HG02678 (cell line): ENCODE measurements around the gene TMEM126B.
"Not testable (repeated sequence)": the region's sequence is repeated elsewhere in the genome, so short reads cannot be mapped to it uniquely, and the experiment has no call there.

Experiments
- ATAC-seq: cut with Tn5 transposase; IDR thresholded peaks from one replicate; pipeline ENCODE4 v1.9.1; 2021; ENCODE audit warnings: mild to moderate bottlenecking, moderate library complexity; ENCODE audit not compliant: unreplicated experiment

The TMEM126B gene

DNA sequence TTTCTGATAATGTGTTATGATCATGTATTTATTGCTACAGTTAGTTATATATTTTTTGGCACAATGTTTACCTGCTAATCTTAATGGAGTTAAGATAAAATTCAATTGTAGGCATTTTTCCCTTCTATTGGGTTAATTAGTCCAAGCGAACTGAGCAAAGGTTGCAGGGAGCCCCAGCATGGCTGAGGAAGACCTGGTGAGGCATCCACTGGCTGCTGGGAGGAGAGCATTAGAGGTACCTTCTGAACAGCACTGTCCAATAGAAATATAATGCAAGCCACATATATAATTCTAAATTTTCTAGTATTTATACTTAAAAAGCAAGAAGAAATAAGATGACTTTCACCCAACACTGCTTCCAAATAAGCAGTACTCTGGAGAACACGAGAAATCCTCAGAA is 18.7 kb downstream of the TMEM126B start:
- ATAC-seq, result no peak

DNA sequence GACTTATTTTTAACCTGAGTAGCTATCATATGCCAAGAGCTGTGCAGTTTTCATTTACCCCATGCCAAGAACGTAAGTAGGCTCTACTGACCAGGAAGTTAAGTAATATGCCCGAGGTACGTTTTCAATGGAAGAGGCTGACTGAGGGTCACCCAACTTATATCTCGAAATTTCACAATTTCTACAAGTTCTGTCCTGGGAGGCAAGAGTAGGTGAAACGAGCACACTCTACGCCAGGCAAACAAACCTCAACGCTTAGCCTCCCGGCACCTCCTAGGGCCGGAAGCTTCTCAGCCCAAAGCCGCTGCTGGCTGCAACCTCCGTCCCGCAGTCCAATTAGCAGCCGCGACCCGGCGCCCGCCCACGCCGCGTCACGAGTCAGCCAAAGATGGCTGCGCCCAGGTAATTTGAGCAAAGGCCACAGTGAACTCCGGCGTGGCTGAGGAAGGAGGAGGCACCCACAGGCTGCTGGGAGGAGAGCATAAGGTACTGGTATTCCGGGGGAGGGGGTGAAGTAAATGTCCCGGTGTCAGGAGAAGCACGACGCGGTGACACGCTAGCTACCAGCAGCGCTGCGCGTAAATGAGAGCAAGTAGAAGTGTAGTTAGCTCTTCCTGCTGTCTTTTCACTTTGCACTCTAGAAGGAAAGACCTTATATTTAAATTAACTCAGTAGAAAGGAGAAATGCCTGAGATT is 19.4 kb downstream of the TMEM126B start, which contains the start of gene TMEM126A:
TMEM126A (plus strand) TSS at position 364 of the 696 bp plus-strand sequence. CDS start 2,289 bp downstream, outside the sequence.
- peak; percentile 100 for ATAC-seq

DNA sequence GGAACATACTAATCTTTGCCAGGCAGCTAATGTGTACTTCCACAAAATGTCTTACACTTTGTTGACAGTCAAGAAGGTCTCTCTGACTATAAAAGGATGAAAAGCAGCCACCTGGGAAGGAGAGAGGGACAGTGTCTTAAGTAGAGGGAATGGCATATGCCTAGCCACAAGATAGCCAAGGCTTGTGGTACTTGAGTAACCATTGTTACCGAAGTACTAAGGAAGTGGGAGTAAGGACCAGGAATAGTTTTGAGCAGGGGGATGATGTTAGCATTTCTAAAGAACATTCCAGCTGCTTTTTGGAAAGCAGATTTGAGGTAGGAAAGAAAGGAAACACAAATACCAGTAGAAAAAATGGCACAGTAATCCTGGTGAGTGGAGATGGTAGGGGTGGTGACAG is 22.7 kb downstream of the TMEM126B start:
- no peak for ATAC-seq

DNA sequence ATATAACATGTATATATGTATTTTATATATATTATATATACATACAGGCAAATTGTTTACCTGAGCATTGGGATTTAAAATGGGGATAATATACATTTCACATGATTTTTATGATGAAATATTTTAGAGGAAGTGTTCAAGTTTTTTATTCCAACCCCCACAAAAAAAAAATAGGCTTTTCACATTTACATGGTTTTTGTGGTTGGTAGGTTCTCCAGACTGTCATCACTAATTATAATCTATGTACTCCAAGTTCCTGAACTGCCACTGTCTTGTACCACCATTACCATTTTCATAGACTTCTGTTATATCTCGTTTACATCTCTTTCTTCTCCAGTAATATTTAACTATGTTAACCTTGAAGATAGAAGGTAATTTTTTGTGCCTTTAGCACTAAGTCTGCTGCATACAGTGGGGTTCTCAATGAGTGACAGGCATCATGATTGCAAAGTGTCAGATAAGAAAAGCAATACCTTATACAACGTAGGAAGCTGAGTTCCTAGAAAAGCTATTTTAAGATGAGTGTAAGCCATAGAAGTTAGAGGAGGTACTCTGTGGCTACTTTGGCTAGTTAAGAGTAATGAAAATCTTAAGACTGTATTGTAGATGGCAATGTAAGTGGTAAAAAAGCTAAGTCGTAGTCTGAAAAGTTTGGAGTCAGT is 24.5 kb downstream of the TMEM126B start:
- ATAC-seq, result no peak

DNA sequence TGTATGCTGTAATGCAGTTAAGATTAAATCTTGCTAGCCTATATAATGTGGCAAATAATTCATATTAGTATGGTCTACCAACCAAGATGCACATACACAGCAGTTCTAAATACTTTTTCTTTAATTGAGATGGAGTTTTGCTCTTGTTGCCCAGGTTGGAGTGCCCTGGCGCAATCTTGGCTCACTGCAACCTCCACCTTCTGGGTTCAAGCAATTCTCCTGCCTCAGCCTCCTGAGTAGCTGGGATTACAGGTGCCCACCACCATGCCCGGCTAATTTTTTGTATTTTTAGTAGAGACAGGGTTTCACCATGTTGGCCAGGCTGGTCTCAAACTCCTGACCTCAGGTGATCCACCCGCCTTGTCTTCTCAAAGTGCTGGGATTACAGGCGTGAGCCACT is 25.9 kb downstream of the TMEM126B start:
- not testable (repeated sequence) for ATAC-seq

DNA sequence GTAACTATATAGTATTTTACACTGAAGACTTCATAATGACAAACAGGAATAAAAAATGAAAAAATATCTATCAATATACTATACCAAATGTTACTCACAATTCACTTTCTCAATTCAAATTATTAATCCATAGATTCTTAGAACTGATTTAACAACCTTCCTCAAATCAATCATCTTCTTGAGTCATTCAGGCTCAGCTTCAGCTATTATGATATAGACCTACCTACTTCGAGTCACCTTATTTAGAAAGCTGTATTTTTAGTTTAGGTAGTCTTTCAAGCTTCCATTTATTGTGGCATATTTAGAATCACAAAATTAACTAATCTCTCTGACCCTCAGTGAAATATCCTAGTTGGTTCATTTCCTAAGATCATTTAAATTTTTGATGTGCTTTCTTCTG is 28.4 kb downstream of the TMEM126B start:
- ATAC-seq, result no peak

DNA sequence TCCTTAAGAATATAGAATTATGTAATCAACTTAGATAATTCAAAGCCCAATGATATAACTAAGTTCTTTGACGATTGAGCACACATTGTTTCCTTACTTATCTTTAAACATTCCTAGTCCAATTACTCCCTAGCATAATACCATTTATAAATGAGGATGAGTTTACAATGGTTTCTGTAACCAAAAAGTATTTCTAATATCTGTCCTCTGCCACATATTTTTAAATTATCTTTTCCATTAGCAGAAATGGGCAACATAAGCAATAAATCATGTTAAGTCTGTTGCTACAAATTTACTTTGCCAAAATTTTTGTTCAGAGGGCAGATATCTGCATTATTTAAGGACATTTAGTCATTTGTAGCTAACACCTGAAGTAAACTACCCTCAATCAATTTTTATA is 29.8 kb downstream of the TMEM126B start:
- no peak for ATAC-seq

DNA sequence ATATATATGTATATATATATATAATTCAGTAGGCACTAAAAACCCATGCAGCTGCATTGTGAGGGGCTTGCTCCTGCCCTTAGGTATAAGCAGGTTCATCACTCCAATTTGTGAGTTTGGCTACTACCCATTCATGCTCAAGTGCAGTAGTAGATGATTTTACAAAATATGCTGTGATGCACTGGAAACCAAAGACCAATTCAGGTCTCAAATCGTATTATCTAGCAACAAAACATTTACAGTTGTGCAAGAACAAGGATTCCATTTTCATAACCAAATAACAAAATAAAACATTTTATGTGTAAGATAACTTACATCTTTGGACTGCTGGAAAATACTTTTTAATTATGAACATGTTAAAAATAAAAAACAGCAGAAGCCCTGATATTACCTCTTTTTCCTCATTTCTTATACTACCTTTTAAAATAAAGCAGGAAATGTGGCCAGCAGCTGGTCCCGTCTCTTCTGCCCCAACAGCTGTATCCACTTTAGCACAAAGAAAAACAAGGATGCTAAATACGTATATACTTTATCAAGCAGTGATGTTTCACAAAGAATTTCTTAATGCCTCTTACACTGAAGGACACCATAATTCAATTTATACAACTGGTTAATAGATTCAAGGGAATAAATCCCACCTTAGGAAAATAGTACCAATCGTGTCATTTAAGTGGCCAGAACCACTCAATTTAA is 33.7 kb downstream of the TMEM126B start:
- ATAC-seq, result no peak

DNA sequence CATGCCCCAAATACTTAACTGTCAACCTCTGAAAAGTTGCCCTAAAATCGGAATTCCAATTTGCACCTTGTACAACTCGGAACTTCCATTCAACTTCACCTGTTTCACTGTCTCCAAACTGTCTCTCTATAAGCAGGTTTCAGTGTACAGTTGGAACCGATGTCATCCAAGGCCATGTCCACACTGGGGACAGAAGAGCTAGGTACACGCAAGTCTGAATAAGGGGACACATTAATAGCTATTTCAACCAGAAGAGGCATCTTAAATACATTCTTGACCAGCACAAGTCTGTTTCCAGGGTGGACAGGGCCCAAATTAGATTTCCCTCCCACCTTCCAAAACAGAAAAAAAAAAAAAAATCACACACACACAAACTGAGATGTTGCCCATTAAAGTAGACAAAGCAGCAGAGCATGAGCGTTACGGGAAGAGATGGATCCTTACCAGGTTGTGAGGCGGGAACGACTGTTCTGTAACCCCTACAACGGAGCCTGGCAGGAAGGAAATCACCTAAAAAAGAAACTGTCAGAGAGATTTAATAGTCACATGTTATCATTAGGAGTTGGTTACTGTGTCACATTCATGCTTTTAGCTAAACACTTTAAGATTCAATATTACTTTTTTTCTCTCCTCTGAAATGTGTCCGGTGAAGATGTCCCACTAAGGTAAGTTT is 34.8 kb downstream of the TMEM126B start:
- ATAC-seq, result no peak

DNA sequence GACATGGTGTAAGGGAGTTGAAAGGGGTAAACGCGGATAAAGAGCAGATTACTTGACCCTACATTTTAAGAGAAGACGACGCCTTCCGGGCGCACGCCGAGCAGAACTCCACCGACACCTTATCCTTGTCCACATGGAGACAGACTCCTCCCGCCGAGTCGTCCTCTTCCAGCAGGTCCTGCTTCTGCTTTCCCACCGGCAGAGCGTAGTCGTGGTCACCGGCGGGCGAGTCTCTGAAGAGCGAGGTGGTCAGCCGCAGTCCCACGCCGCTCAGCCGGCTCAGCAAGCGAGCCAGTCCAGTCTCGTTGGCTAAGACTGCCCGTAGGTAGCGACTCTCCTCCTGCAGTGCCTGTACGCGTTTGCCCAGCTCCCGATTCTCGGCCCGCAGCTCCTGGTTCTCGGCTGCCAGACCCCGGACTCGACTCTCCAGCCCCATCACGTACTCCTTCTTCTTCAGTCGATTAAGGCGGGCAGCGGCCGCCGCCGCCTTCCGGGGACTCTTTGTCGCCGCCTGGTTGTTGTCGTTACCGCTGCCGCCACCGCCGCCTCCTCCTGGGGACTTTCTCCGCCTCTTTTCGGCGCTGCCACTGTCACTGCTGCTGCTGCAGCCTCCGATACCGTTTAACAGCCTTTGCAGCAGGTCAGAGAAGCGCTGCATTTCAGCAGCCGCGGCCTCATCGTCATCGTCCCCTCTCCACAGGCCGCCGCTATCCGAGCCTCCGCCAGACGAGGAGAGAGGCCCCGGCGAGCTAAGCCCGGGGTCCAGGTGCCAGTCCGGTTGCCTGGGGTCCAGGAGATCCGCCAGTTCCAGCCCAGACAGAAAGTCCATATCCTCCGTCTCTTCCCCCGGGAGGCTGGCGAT is 35.6 kb downstream of the TMEM126B start:
- ATAC-seq, result peak; percentile 69

DNA sequence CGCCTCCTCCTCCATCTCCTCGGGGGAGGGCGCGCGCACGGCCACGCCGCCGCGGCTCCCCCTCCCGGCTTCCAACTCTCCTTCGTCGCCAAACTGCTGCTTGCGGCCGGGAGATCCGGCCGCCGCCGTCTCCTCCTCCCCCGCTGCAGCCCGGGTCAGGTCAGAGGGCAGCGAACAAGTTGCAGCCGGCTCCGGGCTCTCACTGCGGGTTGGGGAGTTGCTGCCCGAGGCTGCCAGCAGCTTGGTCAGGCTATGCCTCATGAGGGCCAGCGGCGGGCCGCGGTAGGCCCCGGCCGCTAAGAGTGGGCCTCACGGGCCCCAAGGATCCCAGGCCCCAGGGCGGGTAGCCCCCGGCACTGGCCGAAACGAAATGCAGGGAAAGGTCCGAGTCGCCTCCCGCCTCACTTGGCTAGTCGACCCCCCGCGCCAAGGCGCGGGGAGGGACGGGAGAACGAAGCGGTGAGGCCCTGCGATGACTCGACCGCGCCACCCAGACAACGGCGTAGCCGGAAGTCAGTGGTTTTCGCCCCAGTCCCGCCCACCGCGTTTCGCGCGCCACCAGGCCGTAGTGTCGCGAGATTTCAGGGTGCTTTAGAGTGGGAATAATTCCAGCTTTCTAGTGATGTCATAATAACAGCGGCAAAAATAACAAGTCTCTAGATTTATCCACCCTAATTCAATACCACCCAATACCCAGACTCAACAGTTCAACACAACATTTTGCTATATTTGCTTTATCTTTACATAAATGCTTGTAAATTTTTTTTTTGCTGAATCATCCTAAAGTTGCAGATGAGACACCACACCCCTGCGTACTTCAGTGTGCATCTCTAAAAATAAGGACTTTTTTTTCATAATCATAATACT is 36.5 kb downstream of the TMEM126B start, which contains the start of gene CREBZF:
CREBZF (minus strand) TSS at position 515 of the 867 bp plus-strand sequence; CDS start at position 261, 254 bp downstream.
- peak; percentile 90 for ATAC-seq

DNA sequence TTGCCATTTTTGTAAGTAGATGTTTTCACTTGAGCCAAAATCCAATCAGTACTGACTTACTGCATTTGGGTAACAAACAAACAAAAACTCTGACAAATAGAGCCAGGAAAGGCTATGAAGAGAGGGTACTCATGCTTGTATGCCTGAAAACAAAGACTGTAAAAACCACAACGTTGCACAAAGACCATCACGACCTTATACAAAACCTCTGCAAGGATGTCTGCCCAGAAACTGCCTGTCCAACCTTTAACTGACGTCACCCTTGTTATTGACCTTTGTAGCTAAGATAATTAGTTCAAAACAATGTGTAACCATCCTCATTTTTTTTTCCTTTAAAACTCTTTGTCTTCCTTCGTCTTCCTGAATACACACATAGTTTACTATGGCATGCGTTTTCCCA is 37.3 kb downstream of the TMEM126B start:
- ATAC-seq, result no peak

DNA sequence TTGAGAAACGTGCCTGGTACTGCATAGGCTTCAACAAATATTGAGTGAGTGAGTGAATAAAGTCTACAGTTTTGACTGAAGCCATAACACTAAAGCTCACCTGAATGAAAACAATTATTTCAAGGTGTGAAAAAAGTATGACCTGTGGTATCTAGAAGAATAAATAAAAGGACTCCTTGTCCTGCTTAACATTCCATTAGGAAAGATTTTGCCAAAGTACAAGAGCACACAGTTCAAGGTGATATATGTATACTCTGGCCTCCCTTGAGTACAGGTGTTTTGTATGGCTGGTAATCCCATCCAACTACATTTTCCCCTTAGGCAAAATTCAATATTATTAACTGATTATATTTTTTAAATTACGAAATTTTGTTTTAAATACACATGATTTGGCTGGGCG is 38.3 kb downstream of the TMEM126B start:
- no peak for ATAC-seq

DNA sequence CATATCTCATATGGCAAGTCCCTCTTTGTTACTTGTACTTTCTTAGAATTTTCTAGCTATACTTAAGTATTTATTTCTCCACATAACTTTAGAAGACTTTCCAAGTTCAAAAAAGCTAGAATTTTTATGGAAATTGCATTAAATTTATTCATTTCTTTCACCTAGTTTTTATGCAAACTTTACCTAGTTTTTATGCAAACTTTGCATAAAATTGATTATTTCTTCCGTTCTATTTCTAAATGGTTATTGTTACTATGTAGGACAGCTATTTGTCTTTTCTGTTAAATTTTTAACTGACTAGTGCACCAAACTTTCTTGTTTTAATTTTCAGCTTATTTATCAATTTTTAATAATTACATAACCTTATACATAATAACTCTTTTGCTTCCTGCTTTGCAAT is 39.8 kb downstream of the TMEM126B start:
- no peak for ATAC-seq

DNA sequence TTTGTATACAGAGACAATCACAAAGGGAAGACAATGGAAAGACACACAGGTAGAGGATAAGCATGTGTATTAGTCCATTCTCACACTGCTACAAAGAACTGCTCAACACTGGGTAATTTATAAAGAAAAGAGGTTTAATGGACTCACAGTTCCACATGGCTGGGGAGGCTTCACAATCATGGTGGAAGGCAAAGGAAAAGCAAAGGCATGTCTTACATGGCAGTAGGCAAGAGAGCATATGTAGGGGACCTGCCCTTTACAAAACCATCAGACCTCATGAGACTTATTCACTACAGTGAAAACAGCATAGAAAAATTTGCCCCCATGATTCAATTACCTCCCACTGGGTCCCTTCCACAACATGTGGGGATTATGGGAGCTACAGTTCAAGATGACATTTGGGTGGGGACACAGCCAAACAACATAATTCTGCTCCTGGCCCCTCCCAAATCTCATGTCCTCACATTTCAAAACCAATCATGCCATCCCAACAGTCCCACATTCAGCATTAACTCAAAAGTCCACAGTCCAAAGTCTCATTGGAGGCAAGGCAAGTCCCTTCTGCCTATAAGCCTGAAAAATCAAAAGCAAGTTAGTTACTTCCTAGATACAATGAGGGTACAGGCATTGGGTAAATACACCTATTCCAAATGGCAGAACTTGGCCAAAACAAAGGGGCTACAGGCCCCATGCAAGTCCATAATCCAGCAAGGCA is 42.7 kb downstream of the TMEM126B start:
- not testable (repeated sequence) for ATAC-seq

DNA sequence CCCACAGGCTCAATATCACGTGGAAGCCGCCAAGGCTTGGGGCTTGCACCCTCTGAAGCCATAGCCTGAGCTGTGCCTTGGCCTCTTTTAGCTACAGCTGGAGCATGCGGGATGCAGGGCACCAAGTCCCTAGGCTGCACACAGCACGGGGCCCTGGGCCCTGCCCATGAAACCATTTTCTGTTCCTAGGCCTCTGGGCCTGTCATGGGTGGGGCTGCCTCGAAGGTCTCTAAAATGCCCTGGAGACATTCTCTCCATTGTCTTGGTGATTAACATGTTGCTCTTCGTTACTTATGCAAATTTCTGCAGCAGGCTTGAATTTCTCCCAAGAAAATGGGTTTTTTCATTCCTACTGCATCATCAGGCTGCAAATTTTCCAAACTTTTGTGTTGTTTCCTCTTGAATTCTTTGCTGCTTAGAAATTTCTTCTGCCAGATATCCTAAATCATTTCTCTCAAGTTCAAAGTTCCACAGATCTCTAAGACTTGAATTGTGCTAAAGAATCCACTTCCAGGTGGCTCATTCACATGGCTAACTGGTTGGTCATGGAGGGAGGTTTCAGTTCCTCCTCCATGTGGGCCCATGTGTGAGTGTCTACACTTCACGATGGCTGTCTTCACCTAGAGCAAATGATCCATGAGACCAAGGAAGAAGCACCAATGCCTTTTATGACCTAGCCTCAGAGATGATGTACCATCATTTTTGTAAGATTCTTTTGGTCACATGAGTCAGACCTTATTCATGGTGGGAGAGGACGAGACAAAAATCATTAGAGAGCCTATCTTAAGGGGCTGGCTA is 43.9 kb downstream of the TMEM126B start:
- no peak for ATAC-seq

DNA sequence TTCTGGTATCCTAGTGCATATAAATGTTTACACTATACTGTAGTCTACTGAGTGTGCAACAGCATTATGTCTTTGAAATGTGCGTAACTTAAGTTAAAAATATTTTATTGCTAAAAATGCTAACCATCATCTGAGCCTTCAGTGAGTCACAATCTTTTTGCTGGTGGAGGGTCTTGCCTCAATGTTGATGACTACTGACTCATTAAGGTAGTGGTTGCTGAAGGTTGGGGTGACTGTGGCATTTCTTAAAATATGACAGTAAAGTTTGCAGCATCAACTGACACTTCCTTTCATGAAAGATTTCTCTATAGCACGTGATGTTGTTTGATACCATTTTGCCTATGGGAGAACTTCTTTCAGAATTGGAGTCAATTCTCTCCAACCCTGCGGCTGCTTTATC is 45.0 kb downstream of the TMEM126B start:
- ATAC-seq, result no peak

DNA sequence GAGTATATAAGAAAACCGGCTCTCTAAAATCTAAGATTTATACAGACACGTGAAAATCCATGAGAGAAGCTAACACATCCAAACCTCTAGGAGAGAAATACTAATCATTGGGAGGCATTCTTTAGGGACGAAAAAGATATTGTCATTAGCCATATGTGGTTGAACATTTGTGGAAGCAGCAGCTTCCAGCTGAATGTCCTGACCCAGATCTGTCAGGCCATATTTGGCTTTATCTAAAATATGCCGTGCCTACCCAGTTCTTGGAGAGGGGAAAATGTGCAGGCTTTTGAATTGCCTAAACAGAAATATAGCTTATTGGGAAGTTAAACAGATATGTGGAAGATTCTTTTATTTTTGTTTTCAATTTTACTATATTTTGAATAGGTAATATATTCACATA is 51.2 kb downstream of the TMEM126B start:
- no peak for ATAC-seq
